K562 (cell line): Measurements from ENCODE around the gene CAPS. TPM values are rescaled to one million over a fixed set of nuclear protein-coding genes. Genes with fewer than 3 reads are reported as not detected.

Source experiments
- ARID1B ChIP-seq: fragments of 450-650 bp; IDR thresholded peaks from 2 replicates; pipeline ENCODE4 v1.6.1; 2016; ENCODE audit warnings: antibody characterized with exemption, mild to moderate bottlenecking, inconsistent platforms
- DMBX1 ChIP-seq: fragments of 250-450 bp; sonication (Bioruptor Pico); IDR thresholded peaks from 2 replicates; pipeline ENCODE4 v1.8.0; 2022; ENCODE audit warnings: inconsistent platforms, mild to moderate bottlenecking, moderate library complexity, borderline replicate concordance
- ESRRA ChIP-seq: fragments of 450-650 bp; IDR thresholded peaks from 2 replicates; pipeline ENCODE4 v1.6.1; 2014; ENCODE audit warnings: low read depth, mild to moderate bottlenecking, moderate library complexity, borderline replicate concordance
- FOXK2 ChIP-seq, 2 experiments: fragments of 450-650 bp; IDR thresholded peaks in 1 of 2; conservative IDR thresholded peaks in 1 of 2; 2 replicates each; pipeline ENCODE4 v1.6.1; 2016; ENCODE audit warnings: low read depth in 2 of 2, mild to moderate bottlenecking in 1 of 2
- HMG20B ChIP-seq: fragments of 250-450 bp; sonication (Bioruptor Pico); IDR thresholded peaks from 2 replicates; pipeline ENCODE4 v1.5.0; 2021; ENCODE audit warnings: mild to moderate bottlenecking
- HSF4 ChIP-seq: fragments of 250-450 bp; sonication (Bioruptor Pico); IDR thresholded peaks from 2 replicates; pipeline ENCODE4 v2.1.2; 2022; ENCODE audit warnings: mild to moderate bottlenecking, moderate library complexity, borderline replicate concordance
- MBD2 ChIP-seq: sonication (generic); IDR thresholded peaks from 2 replicates; pipeline ENCODE4 v1.6.1; 2016; ENCODE audit warnings: low read depth, borderline replicate concordance
- MED1 ChIP-seq: sonication (generic); formaldehyde crosslinking; IDR thresholded peaks from 2 replicates; pipeline ENCODE4 v1.8.1; 2023; ENCODE audit warnings: missing genetic modification reagents, borderline replicate concordance
- MXI1 ChIP-seq: IDR thresholded peaks from 2 replicates; pipeline ENCODE4 v1.6.1; 2011; ENCODE audit warnings: low read depth, mild to moderate bottlenecking, improper control_type of control experiment, low read length
- NFRKB ChIP-seq: fragments of 450-650 bp; IDR thresholded peaks from 2 replicates; pipeline ENCODE4 v1.6.1; 2016; ENCODE audit warnings: low read depth
- NR2F6 ChIP-seq: fragments of 450-650 bp; formaldehyde crosslinking; IDR thresholded peaks from 2 replicates; pipeline ENCODE4 v1.4.0; 2020; ENCODE audit warnings: mild to moderate bottlenecking
- PHB2 ChIP-seq: fragments of 450-650 bp; IDR thresholded peaks from 2 replicates; pipeline ENCODE4 v1.6.1; 2017; ENCODE audit warnings: low read depth
- POU5F1 ChIP-seq: fragments of 150-350 bp; IDR thresholded peaks from 2 replicates; pipeline ENCODE4 v1.6.1; 2014; ENCODE audit warnings: borderline replicate concordance, low read length, low read depth, mild to moderate bottlenecking; ENCODE audit not compliant: partially characterized antibody
- PTTG1 ChIP-seq: fragments of 450-650 bp; IDR thresholded peaks from 2 replicates; pipeline ENCODE4 v1.6.1; 2016; ENCODE audit warnings: low read depth, mild to moderate bottlenecking, missing genetic modification characterization, missing compliant biosample characterization
- SRSF7 ChIP-seq: fragments of 200-400 bp; formaldehyde crosslinking; optimal IDR thresholded peaks from 2 replicates; pipeline ENCODE3; 2017; ENCODE audit warnings: mild to moderate bottlenecking, low read depth, low read length
- TBL1XR1 ChIP-seq, 2 experiments: IDR thresholded peaks; 2 replicates each; pipeline ENCODE4 v1.6.1; 2012; ENCODE audit warnings: improper control_type of control experiment in 2 of 2, low read length in 2 of 2, mild to moderate bottlenecking in 1 of 2
- ZBTB1 ChIP-seq: sonication (generic); formaldehyde crosslinking; IDR thresholded peaks from 2 replicates; pipeline ENCODE4 v1.8.1; 2023; ENCODE audit warnings: missing genetic modification reagents, low read depth, mild to moderate bottlenecking, borderline replicate concordance
- ZEB2 ChIP-seq: fragments of 450-650 bp; IDR thresholded peaks from 2 replicates; pipeline ENCODE4 v1.6.1; 2016
- ZKSCAN1 ChIP-seq: fragments of 150-350 bp; IDR thresholded peaks from 2 replicates; pipeline ENCODE4 v1.6.1; 2016; ENCODE audit warnings: low read depth, low read length
- ZNF174 ChIP-seq: fragments of 250-450 bp; sonication (Bioruptor Pico); IDR thresholded peaks from 2 replicates; pipeline ENCODE4 v1.4.0; 2020; ENCODE audit warnings: mild to moderate bottlenecking
- ZNF408 ChIP-seq: fragments of 250-450 bp; sonication (Bioruptor Pico); IDR thresholded peaks from 2 replicates; pipeline ENCODE4 v1.4.0; 2020; ENCODE audit warnings: low read depth, mild to moderate bottlenecking, moderate library complexity
- ZNF511 ChIP-seq: sonication (generic); formaldehyde crosslinking; IDR thresholded peaks from 2 replicates; pipeline ENCODE4 v1.8.0; 2022; ENCODE audit warnings: mild to moderate bottlenecking, missing genetic modification reagents
- ZNF584 ChIP-seq: fragments of 200-800 bp; sonication (Bioruptor generic); IDR thresholded peaks from 2 replicates; pipeline ENCODE4 v1.6.1; 2016; ENCODE audit warnings: low read depth, mild to moderate bottlenecking, missing genetic modification characterization, missing compliant biosample characterization
- polyA plus RNA-seq, 8 experiments: library from polyadenylated mRNA; depleted of rRNA in 4 of 8; stranded (reverse) in 5 of 8; unstranded in 3 of 8; fragments of >200 nt; fragmentation: Nextera tagmentation in 2 of 8; fragmentation: Illumina TruSeq in 1 of 8; extraction: Ambion mirVana in 2 of 8; extraction: Trizol in 1 of 8; gene quantifications; 2 replicates each; pipeline versions ENCODE4 v1.2.1 to v1.2.3, GENCODE V29; 2011 to 2014; ENCODE audit warnings: inconsistent platforms in 1 of 8, missing spikeins in 1 of 8
- total RNA-seq, 7 experiments: library from RNA; depleted of rRNA in 6 of 7; stranded (reverse); fragments of >200 nt in 6 of 7; fragmentation: Illumina TruSeq in 2 of 7; extraction: Trizol in 2 of 7; gene quantifications; 2 replicates each; pipeline versions ENCODE4 v1.2.1 to v1.2.3, GENCODE V29; 2011 to 2021; ENCODE audit warnings: low replicate concordance in 1 of 7
- TF ChIP-seq, protein P1 (sequence below): fragments of 250-450 bp; sonication (Bioruptor Pico); IDR thresholded peaks from 2 replicates; pipeline ENCODE4 v1.4.0; 2020

CAPS gene
- total and polyA plus RNA-seq, 9 of the 15 experiments (the other 6 are each of a cell fraction or from before 2014, with no cell fraction given): 0.15 to 4.0 (median 0.91) TPM

DNA sequence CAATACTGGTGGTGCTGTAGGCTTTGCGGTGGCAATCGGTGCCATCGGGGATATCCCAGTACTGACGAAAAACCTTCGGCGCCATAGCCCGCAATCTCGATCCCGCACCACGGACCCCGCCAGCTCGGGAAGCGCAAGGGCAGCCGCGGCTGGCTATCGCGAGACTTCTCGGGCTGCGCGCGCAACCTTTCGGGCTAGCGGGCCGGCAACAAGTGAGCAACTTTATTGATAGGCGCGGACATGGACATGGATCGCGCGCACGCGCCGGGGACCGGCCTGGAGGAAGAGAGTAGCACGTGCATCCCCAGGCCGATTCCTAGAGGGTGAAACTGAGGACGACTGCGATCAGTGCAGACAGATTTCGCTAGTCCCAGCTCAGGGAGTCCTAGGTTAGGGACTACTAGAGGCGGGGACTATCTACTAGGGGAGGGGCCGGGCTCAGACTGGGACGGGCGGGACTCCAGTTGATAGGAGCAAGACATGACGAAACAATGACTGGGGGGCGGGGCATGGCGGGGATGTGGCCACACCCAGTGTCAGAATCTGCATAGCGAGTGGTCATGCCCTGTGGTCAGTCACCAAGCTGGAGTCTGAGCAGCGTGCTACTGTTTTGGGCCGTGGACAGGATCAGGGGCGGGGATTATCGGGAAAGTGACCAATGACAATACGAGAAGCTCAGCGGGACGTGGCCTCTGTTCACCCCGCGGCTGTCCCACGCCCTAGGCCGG lies 10.3 kb upstream of the CAPS start, which contains the start of gene NDUFA11 (continued):
- TF ChIP-seq, protein P1, sequence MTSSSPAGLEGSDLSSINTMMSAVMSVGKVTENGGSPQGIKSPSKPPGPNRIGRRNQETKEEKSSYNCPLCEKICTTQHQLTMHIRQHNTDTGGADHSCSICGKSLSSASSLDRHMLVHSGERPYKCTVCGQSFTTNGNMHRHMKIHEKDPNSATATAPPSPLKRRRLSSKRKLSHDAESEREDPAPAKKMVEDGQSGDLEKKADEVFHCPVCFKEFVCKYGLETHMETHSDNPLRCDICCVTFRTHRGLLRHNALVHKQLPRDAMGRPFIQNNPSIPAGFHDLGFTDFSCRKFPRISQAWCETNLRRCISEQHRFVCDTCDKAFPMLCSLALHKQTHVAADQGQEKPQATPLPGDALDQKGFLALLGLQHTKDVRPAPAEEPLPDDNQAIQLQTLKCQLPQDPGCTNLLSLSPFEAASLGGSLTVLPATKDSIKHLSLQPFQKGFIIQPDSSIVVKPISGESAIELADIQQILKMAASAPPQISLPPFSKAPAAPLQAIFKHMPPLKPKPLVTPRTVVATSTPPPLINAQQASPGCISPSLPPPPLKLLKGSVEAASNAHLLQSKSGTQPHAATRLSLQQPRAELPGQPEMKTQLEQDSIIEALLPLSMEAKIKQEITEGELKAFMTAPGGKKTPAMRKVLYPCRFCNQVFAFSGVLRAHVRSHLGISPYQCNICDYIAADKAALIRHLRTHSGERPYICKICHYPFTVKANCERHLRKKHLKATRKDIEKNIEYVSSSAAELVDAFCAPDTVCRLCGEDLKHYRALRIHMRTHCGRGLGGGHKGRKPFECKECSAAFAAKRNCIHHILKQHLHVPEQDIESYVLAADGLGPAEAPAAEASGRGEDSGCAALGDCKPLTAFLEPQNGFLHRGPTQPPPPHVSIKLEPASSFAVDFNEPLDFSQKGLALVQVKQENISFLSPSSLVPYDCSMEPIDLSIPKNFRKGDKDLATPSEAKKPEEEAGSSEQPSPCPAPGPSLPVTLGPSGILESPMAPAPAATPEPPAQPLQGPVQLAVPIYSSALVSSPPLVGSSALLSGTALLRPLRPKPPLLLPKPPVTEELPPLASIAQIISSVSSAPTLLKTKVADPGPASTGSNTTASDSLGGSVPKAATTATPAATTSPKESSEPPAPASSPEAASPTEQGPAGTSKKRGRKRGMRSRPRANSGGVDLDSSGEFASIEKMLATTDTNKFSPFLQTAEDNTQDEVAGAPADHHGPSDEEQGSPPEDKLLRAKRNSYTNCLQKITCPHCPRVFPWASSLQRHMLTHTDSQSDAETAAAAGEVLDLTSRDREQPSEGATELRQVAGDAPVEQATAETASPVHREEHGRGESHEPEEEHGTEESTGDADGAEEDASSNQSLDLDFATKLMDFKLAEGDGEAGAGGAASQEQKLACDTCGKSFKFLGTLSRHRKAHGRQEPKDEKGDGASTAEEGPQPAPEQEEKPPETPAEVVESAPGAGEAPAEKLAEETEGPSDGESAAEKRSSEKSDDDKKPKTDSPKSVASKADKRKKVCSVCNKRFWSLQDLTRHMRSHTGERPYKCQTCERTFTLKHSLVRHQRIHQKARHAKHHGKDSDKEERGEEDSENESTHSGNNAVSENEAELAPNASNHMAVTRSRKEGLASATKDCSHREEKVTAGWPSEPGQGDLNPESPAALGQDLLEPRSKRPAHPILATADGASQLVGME (CRISPR knock-in tag): no peak
- TF ChIP-seq MED1 (CRISPR knock-in tag) (no peak), PTTG1 (tag) (no peak), FOXK2 (conservative IDR thresholded peaks at IDR 0.05 in 1 of 2, IDR thresholded peaks at IDR 0.05 in 1 of 2; ENCODE audit: low read depth in 2 of 2) (peak; percentile 93 to 94; a peak in 3 of 4 replicates), HSF4 (CRISPR knock-in tag) (no peak), MXI1 (peak; percentile 55; the same call in 1 of the 2 replicates), DMBX1 (CRISPR knock-in tag) (no peak), ZNF511 (CRISPR knock-in tag) (no peak), TBL1XR1 (IDR thresholded peaks at IDR 0.05; ENCODE audit: low read length in 2 of 2) (no peak; a peak in 1 of 4 replicates), ZBTB1 (CRISPR knock-in tag) (no peak), HMG20B (CRISPR knock-in tag) (no peak), ARID1B (peak; percentile 41; the same call in 1 of the 2 replicates), NR2F6 (CRISPR knock-in tag) (no peak), POU5F1 (no peak), ZNF174 (CRISPR knock-in tag) (no peak), ESRRA (no peak; the same call in none of the 2 replicates), ZNF584 (CRISPR knock-in tag) (no peak), NFRKB (no peak), PHB2 (no peak), ZNF408 (CRISPR knock-in tag) (no peak), SRSF7 (no peak), MBD2 (0 out of 2 replicates have a peak, but pooled peaks have one; percentile 42), ZEB2 (no peak), ZKSCAN1 (peak; percentile 97)
